CD4-positive, alpha-beta memory T cell (primary cell): Measurements from ENCODE around the gene KRT34. TPM values are rescaled to one million over a fixed set of nuclear protein-coding genes. Genes with fewer than 3 reads are reported as not detected.
"Not testable (repeated sequence)": the region's sequence is repeated elsewhere in the genome, so short reads cannot be mapped to it uniquely, and the experiment has no call there.

Experiments
- CTCF ChIA-PET: fragments of 350-600 bp; sonication (Branson Sonifier 250); formaldehyde crosslinking; loops from one replicate; lab custom pipeline; 2021; ENCODE audit warnings: inconsistent platforms; ENCODE audit not compliant: partially characterized antibody; lab: Charles Lee
- POLR2A ChIA-PET: fragments of 350-600 bp; sonication (Branson Sonifier 250); formaldehyde crosslinking; loops from one replicate; lab custom pipeline; 2021; ENCODE audit not compliant: partially characterized antibody; lab: Charles Lee
- DNase-seq, 5 donors: peaks; one replicate each; pipeline versions ENCODE4 v3.0.0 to v3.0.0-alpha.2; 2020 to 2022; ENCODE audit warnings: mixed read lengths in 1 of 5
- H3K27ac ChIP-seq: one replicate; pipeline ENCODE4 v1.7.0; 2013; ENCODE audit warnings: low read depth, low read length
- H3K27me3 ChIP-seq: 2 replicates; pipeline ENCODE4 v1.7.0; 2013; ENCODE audit warnings: mild to moderate bottlenecking, low read length, moderate library complexity; ENCODE audit not compliant: insufficient read depth
- H3K36me3 ChIP-seq: 2 replicates; pipeline ENCODE4 v1.7.0; 2013; ENCODE audit warnings: mild to moderate bottlenecking, low read length, moderate library complexity; ENCODE audit not compliant: insufficient read depth
- H3K4me1 ChIP-seq: 2 replicates; pipeline ENCODE4 v1.7.0; 2013; ENCODE audit warnings: mild to moderate bottlenecking, low read length, moderate library complexity; ENCODE audit not compliant: insufficient read depth
- H3K4me3 ChIP-seq, 2 donors: one replicate each; pipeline ENCODE4 v1.7.0; 2013; ENCODE audit warnings: low read length in 2 of 2, mild to moderate bottlenecking in 1 of 2
- H3K9me3 ChIP-seq, 2 donors: one replicate each; pipeline ENCODE4 v1.7.0; 2013; ENCODE audit warnings: low read length in 2 of 2, control low read depth in 1 of 2; ENCODE audit not compliant: control insufficient read depth in 1 of 2
- H3K27ac Mint-ChIP-seq, 7 donors: one replicate each; pipeline ENCODE4 v1.8.0; 2020 to 2021; ENCODE audit warnings: mixed read lengths in 7 of 7, mild to moderate bottlenecking in 6 of 7, inconsistent platforms in 3 of 7, moderate library complexity in 3 of 7
- H3K27me3 Mint-ChIP-seq, 2 donors: one replicate each; pipeline ENCODE4 v1.8.0; 2020 to 2021; ENCODE audit warnings: mixed read lengths in 2 of 2
- H3K36me3 Mint-ChIP-seq, 2 donors: one replicate each; pipeline ENCODE4 v1.8.0; 2020 to 2021; ENCODE audit warnings: mixed read lengths in 2 of 2, inconsistent platforms in 1 of 2, mild to moderate bottlenecking in 1 of 2
- H3K4me1 Mint-ChIP-seq, 4 donors: one replicate each; pipeline ENCODE4 v1.8.0; 2020 to 2021; ENCODE audit warnings: mixed read lengths in 4 of 4, mild to moderate bottlenecking in 1 of 4
- H3K4me3 Mint-ChIP-seq, 8 donors: one replicate each; pipeline ENCODE4 v1.8.0; 2020 to 2021; ENCODE audit warnings: mixed read lengths in 8 of 8, mild to moderate bottlenecking in 7 of 8, moderate library complexity in 6 of 8, inconsistent platforms in 3 of 8
- H3K9me3 Mint-ChIP-seq, 8 donors: one replicate each; pipeline ENCODE4 v1.8.0; 2020 to 2021; ENCODE audit warnings: mixed read lengths in 8 of 8, mild to moderate bottlenecking in 5 of 8, inconsistent platforms in 3 of 8, moderate library complexity in 1 of 8
- intact Hi-C: fragments of 100-400 bp; cut with micrococcal nuclease; formaldehyde crosslinking; loops from one replicate; pipeline ENCODE4 v1.15.1; 2023
- polyA plus RNA-seq, 2 donors: library from polyadenylated mRNA; unstranded; fragments of 300-500 nt; fragmentation: Illumina TruSeq; gene quantifications; one replicate each; pipeline ENCODE4 v1.2.3, GENCODE V29; 2021
- total RNA-seq, 2 experiments: library from RNA; stranded (reverse); gene quantifications; one replicate each; pipeline ENCODE4 v1.2.3, GENCODE V29; 2021

KRT34 gene
- total and polyA plus RNA-seq, 4 experiments from 2014 or later: not detected

DNA sequence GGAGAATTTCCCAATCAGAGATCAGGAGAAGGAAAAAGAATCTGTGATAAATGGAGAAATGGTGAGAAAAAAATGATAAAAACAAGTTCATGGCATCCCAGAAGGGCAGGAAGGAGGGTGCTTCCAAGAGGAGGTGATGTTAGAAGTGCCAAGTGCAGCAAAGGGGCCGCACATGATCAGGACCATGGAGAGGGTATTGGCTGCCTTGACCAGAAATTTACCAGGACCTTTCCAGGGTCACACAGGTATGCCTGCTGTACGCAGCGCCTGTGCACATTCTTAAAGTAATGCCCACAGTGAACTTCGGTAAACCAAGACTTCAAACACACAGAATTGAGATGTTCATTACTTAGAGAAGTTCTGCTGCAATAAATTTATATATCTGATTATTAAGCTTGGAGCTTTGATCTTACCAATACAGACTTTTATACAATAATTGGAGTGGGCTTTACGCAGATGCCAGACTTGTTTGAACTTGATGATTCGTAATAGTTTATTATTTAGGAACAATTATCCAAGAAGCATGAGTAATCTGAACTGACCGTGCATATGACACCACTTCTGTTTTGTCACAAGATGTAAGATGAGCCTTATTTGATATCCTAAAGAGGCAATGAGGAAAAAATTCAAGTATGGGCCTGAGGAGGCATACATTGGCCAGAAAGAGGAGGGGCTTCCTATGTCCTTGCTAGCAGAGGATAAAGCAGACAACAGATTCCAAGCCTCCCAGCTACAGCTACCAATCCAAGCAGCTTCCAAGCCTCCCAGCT, 29.3 kb downstream of the KRT34 start:
- intact Hi-C loops: no loop called here
- H3K4me1 Mint-ChIP-seq: peaks cover 13 to 17% (median 13%) of the 10 kb centered on the region in 4 donors
- peaks cover 0 to 8% (median 3%) of the 10 kb centered on the region in 8 donors for H3K9me3 Mint-ChIP-seq
- no peak overlapping the region for H3K4me3 Mint-ChIP-seq
- H3K36me3 Mint-ChIP-seq: peaks cover 0 to 4% of the 10 kb centered on the region in 2 donors
- no peak overlapping the region for H3K27ac Mint-ChIP-seq
- no peak overlapping the region for H3K27ac ChIP-seq
- H3K27me3 ChIP-seq: no peaks in the 10 kb centered on the region
- POLR2A ChIA-PET: no interaction called here
- H3K9me3 ChIP-seq: no peaks in the 10 kb centered on the region
- CTCF ChIA-PET: interaction anchor here (1.0 to 2.0 kb wide), 2 partner anchors 30 to 196 kb away, joined by 3 to 9 read pairs; no protein-coding TSS in a partner anchor
- no peaks in the 10 kb centered on the region for H3K36me3 ChIP-seq
- H3K4me3 ChIP-seq: no peak overlapping the region
- H3K4me1 ChIP-seq: peaks cover 9% of the 10 kb centered on the region
- H3K27me3 Mint-ChIP-seq: peaks cover 0 to 1% of the 10 kb centered on the region in 2 donors
- DNase-seq: no peak

- Mint-ChIP-seq H3K27me3 (no peaks in the 10 kb centered on the region), H3K4me3 (no peak overlapping the region), H3K4me1 (peaks cover 13 to 20% (median 15%) of the 10 kb centered on the region in 4 donors), H3K9me3 (peaks cover 0 to 8% (median under 1%) of the 10 kb centered on the region in 8 donors), H3K36me3 (peaks cover 0 to 1% of the 10 kb centered on the region in 2 donors), H3K27ac (no peak overlapping the region)
- no peaks in the 10 kb centered on the region for H3K9me3 ChIP-seq
- no peaks in the 10 kb centered on the region for H3K27me3 ChIP-seq
- no peaks in the 10 kb centered on the region for H3K36me3 ChIP-seq
- no peak overlapping the region for H3K27ac ChIP-seq
- ChIA-PET POLR2A (interaction anchor here (1.5 to 2.9 kb wide), 2 partner anchors 10 to 43 kb away, joined by 3 to 13 read pairs; partner anchors contain the start of gene KRTAP16-1), CTCF (interaction anchor here (1.3 to 2.1 kb wide), 4 partner anchors 9 to 298 kb away, joined by 3 to 11 read pairs (median 5); no protein-coding TSS in a partner anchor)
- intact Hi-C loops: no loop called here
- DNase-seq: no peak
- peaks cover 9% of the 10 kb centered on the region for H3K4me1 ChIP-seq
- no peak overlapping the region for H3K4me3 ChIP-seq
Observed at GRCh38 chr17:41351177-41351576, 30.9 kb downstream of the KRT34 start.

DNA sequence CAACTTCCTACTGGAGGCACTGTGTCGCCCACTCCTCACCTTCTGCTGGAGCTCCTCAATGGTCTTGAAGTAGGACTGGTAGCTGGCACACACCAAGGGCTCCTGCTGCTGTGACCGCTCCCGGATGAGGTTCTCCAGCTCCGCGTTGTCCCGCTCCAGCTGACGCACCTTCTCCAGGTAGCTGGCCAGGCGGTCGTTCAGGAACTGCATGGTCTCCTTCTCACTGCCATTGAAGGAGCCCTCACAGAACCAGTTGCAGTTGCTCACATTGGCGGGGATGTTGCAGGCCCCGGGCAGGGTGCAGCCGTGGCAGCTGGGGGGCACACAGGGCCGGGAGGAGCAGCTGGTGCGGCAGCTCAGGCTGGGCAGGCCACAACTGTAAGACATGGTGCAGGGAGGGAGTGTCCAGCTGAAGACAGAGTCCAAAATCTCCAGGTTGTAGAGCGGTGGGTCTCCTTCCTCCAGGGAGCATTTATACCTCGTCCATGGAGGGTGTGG, 31.7 kb downstream of the KRT34 start, which contains the start of gene KRT33A:
KRT33A (minus strand) TSS at position 448 of the 498 bp plus-strand sequence; CDS start at position 387, 61 bp downstream.
- H3K27me3 Mint-ChIP-seq, H3K4me1 ChIP-seq, H3K9me3 ChIP-seq, H3K36me3 Mint-ChIP-seq, H3K27ac ChIP-seq, H3K36me3 ChIP-seq, H3K9me3 Mint-ChIP-seq, H3K4me3 ChIP-seq, H3K27me3 ChIP-seq, intact Hi-C loops, DNase-seq: not testable (repeated sequence)
- Mint-ChIP-seq H3K4me1 (peaks cover 13 to 20% (median 15%) of the 10 kb centered on the region in 4 donors), H3K4me3 (peak within 1 kb of the TSS in 1 of 8 donors; percentile 20), H3K27ac (peak within 1 kb of the TSS in 1 of 7 donors; percentile 53)
- CTCF ChIA-PET: interaction anchor here (1.5 to 2.7 kb wide), 4 partner anchors 9 to 198 kb away, joined by 4 to 11 read pairs (median 8); no protein-coding TSS in a partner anchor
- POLR2A ChIA-PET: interaction anchor here (0.5 to 2.9 kb wide), 2 partner anchors 9 to 1518 kb away, joined by 6 to 13 read pairs; no protein-coding TSS in a partner anchor

GRCh38 chr17:41347869-41348760, 34.0 kb downstream of the KRT34 start:
- CTCF ChIA-PET: interaction anchor here (1.0 to 2.7 kb wide), 3 partner anchors 26 to 315 kb away, joined by 3 to 11 read pairs (median 3); no protein-coding TSS in a partner anchor
- no peaks in the 10 kb centered on the region for H3K27me3 Mint-ChIP-seq

DNA sequence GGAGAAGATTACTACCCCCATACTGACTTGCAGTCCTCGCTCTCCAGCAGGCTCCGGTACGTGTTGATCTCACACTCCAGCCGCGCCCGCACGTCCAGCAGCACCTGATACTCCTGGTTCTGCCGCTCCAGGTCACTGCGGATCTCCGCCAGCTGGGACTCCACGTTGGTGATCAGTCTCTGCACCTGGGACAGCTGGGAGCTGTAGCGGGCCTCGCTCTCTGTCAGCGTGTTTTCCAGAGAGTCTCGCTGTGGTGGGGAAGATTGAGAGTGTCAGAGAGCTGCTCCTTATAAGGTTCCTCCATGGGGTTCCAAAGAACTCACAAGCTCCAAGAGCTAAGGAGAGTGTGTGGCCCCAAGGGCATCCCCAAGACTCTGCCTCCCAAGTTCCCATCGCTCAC, 35.7 kb downstream of the KRT34 start:
- intact Hi-C loops, DNase-seq, H3K27ac ChIP-seq, H3K4me3 ChIP-seq, H3K9me3 ChIP-seq, CTCF ChIA-PET, H3K27me3 ChIP-seq, H3K4me3 Mint-ChIP-seq, H3K27me3 Mint-ChIP-seq, H3K36me3 ChIP-seq: not testable (repeated sequence)
- Mint-ChIP-seq H3K4me1 (peaks cover 20 to 39% (median 26%) of the 10 kb centered on the region in 4 donors), H3K9me3 (peaks cover 0 to 27% (median 21%) of the 10 kb centered on the region in 8 donors), H3K27ac (peak overlapping the region in 2 of 7 donors; percentile 51 to 60), H3K36me3 (peaks cover 14 to 16% of the 10 kb centered on the region in 2 donors)
- POLR2A ChIA-PET: interaction anchor here (0.7 kb wide), 1 partner anchor 38 kb away, joined by 3 read pairs; no protein-coding TSS in a partner anchor
- peaks cover 27% of the 10 kb centered on the region for H3K4me1 ChIP-seq

More at GRCh38 chr17:41347869-41348760, 34.0 kb downstream of the KRT34 start:
- H3K27ac ChIP-seq: no peak overlapping the region
- H3K9me3 ChIP-seq: no peaks in the 10 kb centered on the region
- Mint-ChIP-seq H3K4me1 (peaks cover 17 to 30% (median 21%) of the 10 kb centered on the region in 4 donors), H3K9me3 (peaks cover 4 to 11% (median 8%) of the 10 kb centered on the region in 8 donors), H3K36me3 (peaks cover 4 to 5% of the 10 kb centered on the region in 2 donors), H3K4me3 (no peak overlapping the region), H3K27ac (peak overlapping the region in 1 of 7 donors; percentile 44)
- no peak overlapping the region for H3K4me3 ChIP-seq
- H3K36me3 ChIP-seq: no peaks in the 10 kb centered on the region
- DNase-seq: no peak
- POLR2A ChIA-PET: interaction anchor here (0.5 to 1.1 kb wide), 3 partner anchors 8 to 1208 kb away, joined by 3 to 4 read pairs (median 3); partner anchors contain the start of genes CASC3 and KRTAP16-1
- H3K4me1 ChIP-seq: peaks cover 18% of the 10 kb centered on the region
- intact Hi-C loops: no loop called here
- no peaks in the 10 kb centered on the region for H3K27me3 ChIP-seq

DNA sequence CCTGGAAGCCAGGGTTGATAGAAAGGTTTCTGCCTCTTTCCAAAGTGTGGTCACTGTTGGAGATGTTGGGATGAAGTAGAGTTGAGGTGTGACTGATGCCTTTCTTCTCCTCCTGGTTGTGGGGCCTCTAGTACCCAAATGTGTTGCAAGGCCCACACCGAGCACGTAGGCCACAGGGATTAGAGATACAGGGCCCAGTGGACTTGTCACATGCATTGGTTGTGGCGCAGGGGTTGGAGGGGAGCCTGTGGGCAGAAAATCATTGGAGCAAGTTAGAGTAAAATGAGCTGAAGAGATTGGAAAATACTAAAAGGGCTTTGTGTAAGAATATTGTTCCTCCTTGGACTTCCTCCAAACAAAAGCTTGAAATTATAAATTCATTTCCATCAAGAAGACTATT, 36.1 kb downstream of the KRT34 start:
- Mint-ChIP-seq H3K4me1 (peaks cover 23 to 39% (median 27%) of the 10 kb centered on the region in 4 donors), H3K27ac (peak overlapping the region in 2 of 7 donors; percentile 26 to 65), H3K36me3 (peaks cover 16% of the 10 kb centered on the region in 2 donors), H3K27me3 (no peaks in the 10 kb centered on the region), H3K9me3 (peaks cover 0 to 28% (median 21%) of the 10 kb centered on the region in 8 donors), H3K4me3 (no peak overlapping the region)
- ChIA-PET CTCF (no interaction called here), POLR2A (no interaction called here)
- Histone ChIP-seq H3K36me3 (no peaks in the 10 kb centered on the region), H3K9me3 (no peaks in the 10 kb centered on the region), H3K4me1 (peaks cover 31% of the 10 kb centered on the region), H3K27me3 (no peaks in the 10 kb centered on the region), H3K4me3 (no peak overlapping the region), H3K27ac (no peak overlapping the region)
- no peak for DNase-seq
- intact Hi-C loops: no loop called here
